Esophagus muscularis mucosa (tissue), 4 donors: ENCODE results near the gene TDRD3. TPM values are rescaled to one million over a fixed set of nuclear protein-coding genes. Genes with fewer than 3 reads are reported as not detected.

Experiments
- DNase-seq: peaks from one replicate; pipeline ENCODE4 v3.0.0-alpha.2; 2017; ENCODE audit errors: extremely low spot score
- H3K27ac ChIP-seq, 4 donors: fragments of 200-600 bp; sonication (generic); replicated peaks in 1 of 4; 1 replicate in 3 of 4; 2 replicates in 1 of 4; pipeline ENCODE4 v1.5.1; 2016 to 2019; ENCODE audit warnings: mild to moderate bottlenecking in 1 of 4
- H3K27me3 ChIP-seq, 4 donors: fragments of 200-600 bp; sonication (generic); one replicate each; pipeline versions ENCODE4 v1.5.1 to v1.6.0; 2016 to 2019
- H3K36me3 ChIP-seq, 4 donors: fragments of 200-600 bp; sonication (generic); one replicate each; pipeline ENCODE4 v1.5.1; 2016 to 2019
- H3K4me1 ChIP-seq, 4 donors: fragments of 200-600 bp; sonication (generic); one replicate each; pipeline ENCODE4 v1.5.1; 2016 to 2019
- H3K4me3 ChIP-seq, 4 donors: fragments of 200-600 bp; sonication (generic); 1 replicate in 2 of 4; 2 replicates in 2 of 4; pipeline ENCODE4 v1.5.1; 2016 to 2019; ENCODE audit warnings: mild to moderate bottlenecking in 4 of 4, moderate library complexity in 1 of 4
- H3K9me3 ChIP-seq, 4 donors: fragments of 200-600 bp; sonication (generic); 1 replicate in 3 of 4; 2 replicates in 1 of 4; pipeline ENCODE4 v1.5.1; 2016 to 2019
- CTCF ChIP-seq, 3 experiments: fragments of 200-600 bp in 2 of 3; fragments of 450-650 bp in 1 of 3; sonication (generic) in 2 of 3; IDR thresholded peaks; one replicate each; pipeline ENCODE4 v1.5.1; 2017 to 2019; ENCODE audit warnings: antibody characterized with exemption in 3 of 3, mild to moderate bottlenecking in 2 of 3, moderate library complexity in 1 of 3
- EP300 ChIP-seq: sonication (generic); formaldehyde crosslinking; IDR thresholded peaks from one replicate; pipeline ENCODE4 v1.6.1; 2017; ENCODE audit warnings: antibody characterized with exemption
- POLR2A ChIP-seq: fragments of 450-650 bp; IDR thresholded peaks from one replicate; pipeline ENCODE4 v1.6.1; 2017; ENCODE audit warnings: antibody characterized with exemption, moderate library complexity, mild to moderate bottlenecking, low read depth
- POLR2AphosphoS5 ChIP-seq, 2 donors: sonication (generic); formaldehyde crosslinking; IDR thresholded peaks; one replicate each; pipeline ENCODE4 v1.6.1; 2017; ENCODE audit warnings: antibody characterized with exemption in 2 of 2
- WGBS: methylation state at CpG from one replicate; pipeline ENCODE4 v1.1.5; 2018; 5-methylcytosine and 5-hydroxymethylcytosine counted together
- intact Hi-C: fragments of 100-400 bp; cut with DNase I; formaldehyde crosslinking; loops from one replicate; pipeline ENCODE4 v1.15.1; 2023
- small RNA-seq, 3 donors: library from RNA; depleted of rRNA; stranded (forward); fragments of <200 nt; gene quantifications; one replicate each; pipeline ENCODE3, GENCODE V24; 2016
- total RNA-seq, 4 donors: library from RNA; depleted of rRNA; stranded (reverse); fragments of >200 nt; gene quantifications; one replicate each; pipeline versions ENCODE4 v1.1.0 to v1.2.1, GENCODE V29; 2016

The TDRD3 gene
- total RNA-seq, 4 donors from 2014 or later, result 16.1 to 35.3 (median 23.0) TPM

- 93% methylated on average over 5 of the region's 5 CpGs for WGBS
- no peaks in the 10 kb centered on the region for H3K36me3 ChIP-seq
- TF ChIP-seq POLR2AphosphoS5 (IDR thresholded peaks at IDR 0.05), result no peak
- no peak for TF ChIP-seq POLR2A
- TF ChIP-seq CTCF (IDR thresholded peaks at IDR 0.05), result no peak
- no peak for TF ChIP-seq EP300
- H3K9me3 ChIP-seq, result no peaks in the 10 kb centered on the region
- H3K27ac ChIP-seq, result no peak overlapping the region
- no peaks in the 10 kb centered on the region for H3K27me3 ChIP-seq
- DNase-seq, result no peak
- H3K4me3 ChIP-seq, result no peak overlapping the region
- no peaks in the 10 kb centered on the region for H3K4me1 ChIP-seq
- intact Hi-C loops, result no loop called here
These were observed 223.8 kb downstream of the TDRD3 start for GRCh38 chr13:60620611-60621395.

- no peaks in the 10 kb centered on the region for H3K9me3 ChIP-seq
- 69% methylated on average over 1 of the region's 1 CpG for WGBS
- H3K27ac ChIP-seq, result no peak overlapping the region
- no peak for TF ChIP-seq POLR2A
- no peak for TF ChIP-seq POLR2AphosphoS5 (IDR thresholded peaks at IDR 0.05)
- TF ChIP-seq EP300, result no peak
- no peak for TF ChIP-seq CTCF (IDR thresholded peaks at IDR 0.05)
- no peaks in the 10 kb centered on the region for H3K36me3 ChIP-seq
- H3K27me3 ChIP-seq, result no peaks in the 10 kb centered on the region
- no peak for DNase-seq
- H3K4me3 ChIP-seq, result no peak overlapping the region
- H3K4me1 ChIP-seq, result no peaks in the 10 kb centered on the region
- intact Hi-C loops, result no loop called here
These were observed 226.1 kb downstream of the TDRD3 start for GRCh38 chr13:60623151-60623550.

Small RNA genes within 50 kb of the gene (small RNA-seq; reads per million reads assigned to genes)
- gene RNA5SP31, result 0 reads per million in 3 donors

Other genes with a start within 250 kb of the TDRD3 start
- 1 to 10 TPM in 1 of 4 donors, under 1 TPM in 3; under 0.01 to 1.0 (median 0.41) TPM for gene DIAPH3, start 233.3 kb upstream of the TDRD3 start, total RNA-seq